ENCODE measurements around the gene CCNB1.
"Not testable (repeated sequence)": the region's sequence is repeated elsewhere in the genome, so short reads cannot be mapped to it uniquely, and the experiment has no call there.

Gene CCNB1

DNA sequence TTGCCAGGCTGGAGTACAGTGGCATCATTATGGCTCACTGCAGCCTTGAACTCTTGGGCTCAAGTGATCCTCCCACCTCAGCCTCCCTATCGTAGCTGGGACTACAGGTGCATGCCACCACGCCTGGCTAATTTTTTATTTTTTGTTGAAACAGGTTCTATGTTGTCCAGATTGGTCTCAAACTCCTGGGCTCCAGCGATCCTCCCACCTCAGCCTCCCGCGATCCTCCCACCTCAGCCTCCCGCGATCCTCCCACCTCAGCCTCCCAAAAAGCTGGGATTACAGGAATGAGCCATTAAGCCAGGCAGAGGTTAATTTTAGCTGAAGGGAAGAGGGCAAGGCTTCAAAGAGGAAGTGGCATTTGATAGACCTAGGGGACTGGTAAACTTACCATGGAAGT is 32.8 kb upstream of the CCNB1 start:
- no peak overlapping the region for H2BK12ac ChIP-seq (ENCODE audit: low read length)
- H3K79me1 ChIP-seq (ENCODE audit: low read depth, low read length), result no peaks in the 10 kb centered on the region
- H3K9me3 ChIP-seq (replicated peaks in 1 of 2; ENCODE audit: control insufficient read depth in 2 of 2, insufficient read depth in 1 of 2, low read depth in 1 of 2, low read length in 2 of 2), result no peaks in the 10 kb centered on the region
- H2BK120ac ChIP-seq (ENCODE audit: low read depth, low read length), result no peak overlapping the region
- H3K36me3 ChIP-seq (replicated peaks in 1 of 2; ENCODE audit: control insufficient read depth in 2 of 2, insufficient read depth in 2 of 2, low read length in 2 of 2), result peaks cover 0 to 17% of the 10 kb centered on the region in 2 donors
- H3K27me3 ChIP-seq (ENCODE audit: control insufficient read depth in 3 of 3, insufficient read depth in 3 of 3, low read depth in 1 of 3, low read length in 3 of 3), result no peaks in the 10 kb centered on the region
- H3K9ac ChIP-seq (ENCODE audit: low read depth, low read length, poor library complexity), result no peak overlapping the region
- no peak overlapping the region for H3K18ac ChIP-seq (ENCODE audit: low read length)
- no peak overlapping the region for H2AFZ ChIP-seq (ENCODE audit: low read length)
- no peak overlapping the region for H4K91ac ChIP-seq (ENCODE audit: low read depth, low read length, poor library complexity)
- no peak overlapping the region for H2AK5ac ChIP-seq (ENCODE audit: low read depth, low read length)
- no peak overlapping the region for H4K8ac ChIP-seq (ENCODE audit: low read depth, low read length)
- DNase-seq (ENCODE audit: low spot score), result no peak
- no peak overlapping the region for H2BK5ac ChIP-seq (ENCODE audit: low read length)
- H3K23ac ChIP-seq (ENCODE audit: low read depth, low read length, poor library complexity), result no peak overlapping the region
- no peak overlapping the region for H3K14ac ChIP-seq (ENCODE audit: low read length)
- H3K4ac ChIP-seq (ENCODE audit: low read length), result no peak overlapping the region
- H3K27ac ChIP-seq (replicated peaks; ENCODE audit: low read length), result no peak overlapping the region
- H3K4me1 ChIP-seq (ENCODE audit: control insufficient read depth in 2 of 2, insufficient read depth in 1 of 2, low read depth in 1 of 2, low read length in 2 of 2), result no peaks in the 10 kb centered on the region
- H3K4me2 ChIP-seq (ENCODE audit: insufficient read depth, low read length, poor library complexity, severe bottlenecking), result no peak overlapping the region
- no CpG with 5 or more reads among the region's 7 CpGs for WGBS, 2 donors (ENCODE audit: extremely low coverage in 2 of 2, insufficient read length in 2 of 2, insufficient replicate concordance in 1 of 2)
- H2BK15ac ChIP-seq (ENCODE audit: low read length), result no peak overlapping the region
- no peak overlapping the region for H3K4me3 ChIP-seq (ENCODE audit: low read length in 2 of 2)

- Histone ChIP-seq H2BK15ac (ENCODE audit: low read length) (no peak overlapping the region), H3K36me3 (replicated peaks in 1 of 2; ENCODE audit: control insufficient read depth in 2 of 2, insufficient read depth in 2 of 2, low read length in 2 of 2) (peaks cover 0 to under 1% of the 10 kb centered on the region in 2 donors), H2BK5ac (ENCODE audit: low read length) (no peak overlapping the region), H3K79me1 (ENCODE audit: low read depth, low read length) (no peaks in the 10 kb centered on the region), H3K4me3 (ENCODE audit: low read length in 2 of 2) (no peak overlapping the region), H3K14ac (ENCODE audit: low read length) (no peak overlapping the region), H3K27me3 (ENCODE audit: control insufficient read depth in 3 of 3, insufficient read depth in 3 of 3, low read depth in 1 of 3, low read length in 3 of 3) (no peaks in the 10 kb centered on the region), H3K18ac (ENCODE audit: low read length) (no peak overlapping the region), H4K91ac (ENCODE audit: low read depth, low read length, poor library complexity) (no peak overlapping the region), H3K9ac (ENCODE audit: low read depth, low read length, poor library complexity) (no peak overlapping the region), H3K4me2 (ENCODE audit: insufficient read depth, low read length, poor library complexity, severe bottlenecking) (no peak overlapping the region), H3K4me1 (ENCODE audit: control insufficient read depth in 2 of 2, insufficient read depth in 1 of 2, low read depth in 1 of 2, low read length in 2 of 2) (no peaks in the 10 kb centered on the region), H2AFZ (ENCODE audit: low read length) (no peak overlapping the region), H3K4ac (ENCODE audit: low read length) (no peak overlapping the region), H4K8ac (ENCODE audit: low read depth, low read length) (no peak overlapping the region), H2BK120ac (ENCODE audit: low read depth, low read length) (no peak overlapping the region), H2BK12ac (ENCODE audit: low read length) (no peak overlapping the region), H2AK5ac (ENCODE audit: low read depth, low read length) (no peak overlapping the region), H3K27ac (replicated peaks; ENCODE audit: low read length) (no peak overlapping the region), H3K9me3 (replicated peaks in 1 of 2; ENCODE audit: control insufficient read depth in 2 of 2, insufficient read depth in 1 of 2, low read depth in 1 of 2, low read length in 2 of 2) (no peaks in the 10 kb centered on the region), H3K23ac (ENCODE audit: low read depth, low read length, poor library complexity) (no peak overlapping the region)
- no CpG with 5 or more reads among the region's 3 CpGs for WGBS, 2 donors (ENCODE audit: extremely low coverage in 2 of 2, insufficient read length in 2 of 2, insufficient replicate concordance in 1 of 2)
- DNase-seq (ENCODE audit: low spot score), result no peak
Measured at GRCh38 chr5:69136293-69136692, 30.7 kb upstream of the CCNB1 start.

GRCh38 chr5:69137208-69137607 is 29.7 kb upstream of the CCNB1 start:
- H2BK120ac ChIP-seq (ENCODE audit: low read depth, low read length); H2BK5ac ChIP-seq (ENCODE audit: low read length); H3K27me3 ChIP-seq (ENCODE audit: control insufficient read depth in 3 of 3, insufficient read depth in 3 of 3, low read depth in 1 of 3, low read length in 3 of 3); H3K18ac ChIP-seq (ENCODE audit: low read length); H2BK15ac ChIP-seq (ENCODE audit: low read length); H3K4me1 ChIP-seq (ENCODE audit: control insufficient read depth in 2 of 2, insufficient read depth in 1 of 2, low read depth in 1 of 2, low read length in 2 of 2); H3K23ac ChIP-seq (ENCODE audit: low read depth, low read length, poor library complexity); DNase-seq (ENCODE audit: low spot score); H2AK5ac ChIP-seq (ENCODE audit: low read depth, low read length); H3K36me3 ChIP-seq (replicated peaks in 1 of 2; ENCODE audit: control insufficient read depth in 2 of 2, insufficient read depth in 2 of 2, low read length in 2 of 2); H3K27ac ChIP-seq (replicated peaks; ENCODE audit: low read length); H2AFZ ChIP-seq (ENCODE audit: low read length); H3K4me2 ChIP-seq (ENCODE audit: insufficient read depth, low read length, poor library complexity, severe bottlenecking); H4K8ac ChIP-seq (ENCODE audit: low read depth, low read length); H3K4ac ChIP-seq (ENCODE audit: low read length); H3K4me3 ChIP-seq (ENCODE audit: low read length in 2 of 2); H2BK12ac ChIP-seq (ENCODE audit: low read length); H3K9me3 ChIP-seq (replicated peaks in 1 of 2; ENCODE audit: control insufficient read depth in 2 of 2, insufficient read depth in 1 of 2, low read depth in 1 of 2, low read length in 2 of 2); H3K14ac ChIP-seq (ENCODE audit: low read length); H4K91ac ChIP-seq (ENCODE audit: low read depth, low read length, poor library complexity); H3K79me1 ChIP-seq (ENCODE audit: low read depth, low read length); H3K9ac ChIP-seq (ENCODE audit: low read depth, low read length, poor library complexity): not testable (repeated sequence)
- no CpG with 5 or more reads among the region's 1 CpG for WGBS, 2 donors (ENCODE audit: extremely low coverage in 2 of 2, insufficient read length in 2 of 2, insufficient replicate concordance in 1 of 2)

- Histone ChIP-seq H2BK120ac (ENCODE audit: low read depth, low read length) (no peak overlapping the region), H2AK5ac (ENCODE audit: low read depth, low read length) (no peak overlapping the region), H3K14ac (ENCODE audit: low read length) (no peak overlapping the region), H4K8ac (ENCODE audit: low read depth, low read length) (no peak overlapping the region), H3K27ac (replicated peaks; ENCODE audit: low read length) (no peak overlapping the region), H4K91ac (ENCODE audit: low read depth, low read length, poor library complexity) (no peak overlapping the region), H3K36me3 (replicated peaks in 1 of 2; ENCODE audit: control insufficient read depth in 2 of 2, insufficient read depth in 2 of 2, low read length in 2 of 2) (no peaks in the 10 kb centered on the region), H2AFZ (ENCODE audit: low read length) (no peak overlapping the region), H3K9me3 (replicated peaks in 1 of 2; ENCODE audit: control insufficient read depth in 2 of 2, insufficient read depth in 1 of 2, low read depth in 1 of 2, low read length in 2 of 2) (no peaks in the 10 kb centered on the region), H3K4me3 (ENCODE audit: low read length in 2 of 2) (no peak overlapping the region), H2BK15ac (ENCODE audit: low read length) (no peak overlapping the region), H2BK5ac (ENCODE audit: low read length) (no peak overlapping the region), H3K4me1 (ENCODE audit: control insufficient read depth in 2 of 2, insufficient read depth in 1 of 2, low read depth in 1 of 2, low read length in 2 of 2) (no peaks in the 10 kb centered on the region), H3K4ac (ENCODE audit: low read length) (no peak overlapping the region), H3K4me2 (ENCODE audit: insufficient read depth, low read length, poor library complexity, severe bottlenecking) (no peak overlapping the region), H3K23ac (ENCODE audit: low read depth, low read length, poor library complexity) (no peak overlapping the region), H2BK12ac (ENCODE audit: low read length) (no peak overlapping the region), H3K27me3 (ENCODE audit: control insufficient read depth in 3 of 3, insufficient read depth in 3 of 3, low read depth in 1 of 3, low read length in 3 of 3) (no peaks in the 10 kb centered on the region), H3K79me1 (ENCODE audit: low read depth, low read length) (no peaks in the 10 kb centered on the region), H3K18ac (ENCODE audit: low read length) (no peak overlapping the region), H3K9ac (ENCODE audit: low read depth, low read length, poor library complexity) (no peak overlapping the region)
- no peak for DNase-seq (ENCODE audit: low spot score)
- WGBS, 2 donors (ENCODE audit: extremely low coverage in 2 of 2, insufficient read length in 2 of 2, insufficient replicate concordance in 1 of 2), result no CpG with 5 or more reads among the region's 5 CpGs
Measured at GRCh38 chr5:69137807-69138206, 29.1 kb upstream of the CCNB1 start.
